Dendritic cell treated with granulocyte-macrophage colony-stimulating factor and Interleukin-4, amounts not matched to agents 40 ng/mL and 50 ng/mL, for 4 days (primary cell): ENCODE data around the gene MRE11.
"Not testable (repeated sequence)": the region's sequence is repeated elsewhere in the genome, so short reads cannot be mapped to it uniquely, and the experiment has no call there.

ENCODE experiments used
- H3K27ac Mint-ChIP-seq: one replicate; pipeline ENCODE4 v1.8.0; 2022; ENCODE audit warnings: mild to moderate bottlenecking, mixed read lengths
- H3K27me3 Mint-ChIP-seq: one replicate; pipeline ENCODE4 v1.8.0; 2022; ENCODE audit warnings: mild to moderate bottlenecking, mixed read lengths
- H3K36me3 Mint-ChIP-seq: one replicate; pipeline ENCODE4 v1.8.0; 2022; ENCODE audit warnings: low read depth, mixed read lengths
- H3K4me1 Mint-ChIP-seq: one replicate; pipeline ENCODE4 v1.8.0; 2022; ENCODE audit warnings: low read depth, mixed read lengths
- H3K4me3 Mint-ChIP-seq: one replicate; pipeline ENCODE4 v1.8.0; 2022; ENCODE audit warnings: mild to moderate bottlenecking, moderate library complexity, mixed read lengths
- H3K9me3 Mint-ChIP-seq: one replicate; pipeline ENCODE4 v1.8.0; 2022; ENCODE audit warnings: mixed read lengths
- intact Hi-C: fragments of 100-400 bp; cut with micrococcal nuclease; formaldehyde crosslinking; loops from one replicate; pipeline ENCODE4 v1.15.0; 2022

MRE11 gene

GRCh38 chr11:94391937-94392336 is 101.7 kb downstream of the MRE11 start:
- intact Hi-C loops, H3K4me3 Mint-ChIP-seq, H3K27me3 Mint-ChIP-seq, H3K36me3 Mint-ChIP-seq, H3K27ac Mint-ChIP-seq, H3K9me3 Mint-ChIP-seq, H3K4me1 Mint-ChIP-seq: not testable (repeated sequence)

DNA sequence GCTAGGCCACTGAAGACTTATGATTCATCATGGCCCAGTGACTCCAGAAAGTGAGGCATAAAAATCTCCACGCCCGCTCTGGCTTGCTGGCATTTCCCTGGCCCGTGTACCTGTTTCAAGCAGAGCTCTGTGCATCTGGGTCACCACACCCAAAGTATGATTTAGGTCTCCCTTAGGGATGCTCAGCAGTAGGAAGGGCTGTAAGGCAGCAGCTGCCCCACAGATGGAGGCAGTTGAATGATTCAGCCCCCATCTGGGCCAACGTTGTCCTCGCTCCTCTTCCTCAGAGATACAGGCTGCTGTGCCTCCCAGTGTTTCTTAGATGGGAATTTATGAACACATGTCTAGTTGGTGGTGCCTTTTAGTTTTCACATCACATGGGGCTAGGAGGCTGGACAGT is 114.0 kb downstream of the MRE11 start:
- intact Hi-C loops: no loop called here
- Mint-ChIP-seq H3K27me3 (no peaks in the 10 kb centered on the region), H3K36me3 (no peaks in the 10 kb centered on the region), H3K4me3 (no peak overlapping the region), H3K9me3 (no peaks in the 10 kb centered on the region), H3K27ac (no peak overlapping the region), H3K4me1 (no peaks in the 10 kb centered on the region)

GRCh38 chr11:94376841-94377240 is 116.8 kb downstream of the MRE11 start:
- Mint-ChIP-seq H3K36me3 (no peaks in the 10 kb centered on the region), H3K27ac (no peak overlapping the region), H3K9me3 (peaks cover 1% of the 10 kb centered on the region), H3K4me1 (no peaks in the 10 kb centered on the region), H3K4me3 (no peak overlapping the region), H3K27me3 (peaks cover 2% of the 10 kb centered on the region)
- intact Hi-C loops: no loop called here

GRCh38 chr11:94370576-94370975 is 123.1 kb downstream of the MRE11 start:
- H3K36me3 Mint-ChIP-seq, H3K27ac Mint-ChIP-seq, H3K4me1 Mint-ChIP-seq, H3K27me3 Mint-ChIP-seq, intact Hi-C loops, H3K9me3 Mint-ChIP-seq, H3K4me3 Mint-ChIP-seq: not testable (repeated sequence)
